ENCODE measurements around the gene GCC1.

Gene GCC1

DNA sequence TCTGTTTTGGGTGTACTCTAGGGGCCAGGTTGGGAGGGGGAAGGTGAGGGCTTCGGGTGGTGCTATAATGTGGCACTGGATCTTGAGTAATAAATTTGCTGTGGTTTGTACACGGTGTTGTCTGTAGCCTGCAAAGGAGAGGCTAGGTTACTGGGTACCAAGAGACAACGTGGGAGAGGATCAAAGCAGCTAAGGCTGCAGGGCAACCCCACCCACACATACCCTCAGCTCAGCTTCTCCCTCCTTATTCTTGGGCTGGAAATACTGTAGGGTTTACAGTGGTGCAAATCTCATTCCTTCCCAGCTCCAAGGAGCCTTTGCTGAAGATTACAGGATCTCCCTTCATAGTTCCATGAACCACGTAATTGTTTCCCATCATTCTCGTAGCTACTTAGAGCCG is 6.2 kb upstream of the GCC1 start:
- TF ChIP-seq, protein P1, sequence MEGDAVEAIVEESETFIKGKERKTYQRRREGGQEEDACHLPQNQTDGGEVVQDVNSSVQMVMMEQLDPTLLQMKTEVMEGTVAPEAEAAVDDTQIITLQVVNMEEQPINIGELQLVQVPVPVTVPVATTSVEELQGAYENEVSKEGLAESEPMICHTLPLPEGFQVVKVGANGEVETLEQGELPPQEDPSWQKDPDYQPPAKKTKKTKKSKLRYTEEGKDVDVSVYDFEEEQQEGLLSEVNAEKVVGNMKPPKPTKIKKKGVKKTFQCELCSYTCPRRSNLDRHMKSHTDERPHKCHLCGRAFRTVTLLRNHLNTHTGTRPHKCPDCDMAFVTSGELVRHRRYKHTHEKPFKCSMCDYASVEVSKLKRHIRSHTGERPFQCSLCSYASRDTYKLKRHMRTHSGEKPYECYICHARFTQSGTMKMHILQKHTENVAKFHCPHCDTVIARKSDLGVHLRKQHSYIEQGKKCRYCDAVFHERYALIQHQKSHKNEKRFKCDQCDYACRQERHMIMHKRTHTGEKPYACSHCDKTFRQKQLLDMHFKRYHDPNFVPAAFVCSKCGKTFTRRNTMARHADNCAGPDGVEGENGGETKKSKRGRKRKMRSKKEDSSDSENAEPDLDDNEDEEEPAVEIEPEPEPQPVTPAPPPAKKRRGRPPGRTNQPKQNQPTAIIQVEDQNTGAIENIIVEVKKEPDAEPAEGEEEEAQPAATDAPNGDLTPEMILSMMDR (IDR thresholded peaks at IDR 0.05; ENCODE audit: poor library complexity, severe bottlenecking) = no peak
- no peak overlapping the region for H3K4me3 ChIP-seq (ENCODE audit: severe bottlenecking)
- no peak overlapping the region for H3K27ac ChIP-seq (ENCODE audit: poor library complexity, severe bottlenecking)
- no peak for ATAC-seq (ENCODE audit: low read depth)
- H3K4me1 ChIP-seq (ENCODE audit: insufficient read depth, poor library complexity, severe bottlenecking) = no peaks in the 10 kb centered on the region
- H3K27me3 ChIP-seq (ENCODE audit: insufficient read depth, poor library complexity, severe bottlenecking) = no peaks in the 10 kb centered on the region
- H3K36me3 ChIP-seq (ENCODE audit: low read depth) = peaks cover 18% of the 10 kb centered on the region
- H3K9me3 ChIP-seq (ENCODE audit: severe bottlenecking) = no peaks in the 10 kb centered on the region
- DNase-seq (ENCODE audit: low spot score) = no peak

DNA sequence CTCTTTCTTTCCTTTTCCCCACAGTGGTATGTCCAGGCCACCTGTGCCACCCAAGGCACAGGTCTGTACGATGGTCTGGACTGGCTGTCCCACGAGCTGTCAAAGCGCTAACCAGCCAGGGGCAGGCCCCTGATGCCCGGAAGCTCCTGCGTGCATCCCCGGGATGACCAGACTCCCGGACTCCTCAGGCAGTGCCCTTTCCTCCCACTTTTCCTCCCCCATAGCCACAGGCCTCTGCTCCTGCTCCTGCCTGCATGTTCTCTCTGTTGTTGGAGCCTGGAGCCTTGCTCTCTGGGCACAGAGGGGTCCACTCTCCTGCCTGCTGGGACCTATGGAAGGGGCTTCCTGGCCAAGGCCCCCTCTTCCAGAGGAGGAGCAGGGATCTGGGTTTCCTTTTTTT is 5.8 kb upstream of the GCC1 start:
- Histone ChIP-seq H3K27me3 (ENCODE audit: insufficient read depth, poor library complexity, severe bottlenecking) (no peaks in the 10 kb centered on the region), H3K9me3 (ENCODE audit: severe bottlenecking) (no peaks in the 10 kb centered on the region), H3K4me3 (ENCODE audit: severe bottlenecking) (no peak overlapping the region), H3K4me1 (ENCODE audit: insufficient read depth, poor library complexity, severe bottlenecking) (no peaks in the 10 kb centered on the region), H3K27ac (ENCODE audit: poor library complexity, severe bottlenecking) (no peak overlapping the region), H3K36me3 (ENCODE audit: low read depth) (peaks cover 18% of the 10 kb centered on the region)
- TF ChIP-seq, protein P1 (IDR thresholded peaks at IDR 0.05; ENCODE audit: poor library complexity, severe bottlenecking) = no peak
- ATAC-seq (ENCODE audit: low read depth) (no peak), DNase-seq (ENCODE audit: low spot score) (no peak)

DNA sequence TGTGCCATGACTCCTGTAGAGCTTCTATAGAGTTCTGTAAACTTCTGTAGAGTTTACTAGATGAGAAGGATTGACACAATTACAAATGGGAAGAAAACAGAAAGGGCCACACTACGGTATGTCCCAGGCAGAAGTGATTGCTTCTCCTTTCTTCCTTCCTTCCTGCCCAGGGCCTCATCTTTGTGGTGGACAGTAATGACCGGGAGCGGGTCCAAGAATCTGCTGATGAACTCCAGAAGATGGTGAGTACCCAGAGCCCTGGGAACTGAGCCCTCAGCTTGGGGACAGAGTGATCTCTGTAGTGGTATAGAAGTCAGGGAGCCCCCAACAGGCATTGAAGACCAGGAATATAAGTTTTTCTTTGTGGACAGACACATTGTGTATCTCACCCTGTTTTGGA is 4.5 kb upstream of the GCC1 start:
- ATAC-seq (ENCODE audit: low read depth) = no peak
- H3K4me3 ChIP-seq (ENCODE audit: severe bottlenecking) = no peak overlapping the region
- peaks cover 18% of the 10 kb centered on the region for H3K36me3 ChIP-seq (ENCODE audit: low read depth)
- no peaks in the 10 kb centered on the region for H3K27me3 ChIP-seq (ENCODE audit: insufficient read depth, poor library complexity, severe bottlenecking)
- no peak for DNase-seq (ENCODE audit: low spot score)
- peaks cover 5% of the 10 kb centered on the region for H3K4me1 ChIP-seq (ENCODE audit: insufficient read depth, poor library complexity, severe bottlenecking)
- no peak overlapping the region for H3K27ac ChIP-seq (ENCODE audit: poor library complexity, severe bottlenecking)
- TF ChIP-seq, protein P1 (IDR thresholded peaks at IDR 0.05; ENCODE audit: poor library complexity, severe bottlenecking) = no peak
- H3K9me3 ChIP-seq (ENCODE audit: severe bottlenecking) = no peaks in the 10 kb centered on the region

DNA sequence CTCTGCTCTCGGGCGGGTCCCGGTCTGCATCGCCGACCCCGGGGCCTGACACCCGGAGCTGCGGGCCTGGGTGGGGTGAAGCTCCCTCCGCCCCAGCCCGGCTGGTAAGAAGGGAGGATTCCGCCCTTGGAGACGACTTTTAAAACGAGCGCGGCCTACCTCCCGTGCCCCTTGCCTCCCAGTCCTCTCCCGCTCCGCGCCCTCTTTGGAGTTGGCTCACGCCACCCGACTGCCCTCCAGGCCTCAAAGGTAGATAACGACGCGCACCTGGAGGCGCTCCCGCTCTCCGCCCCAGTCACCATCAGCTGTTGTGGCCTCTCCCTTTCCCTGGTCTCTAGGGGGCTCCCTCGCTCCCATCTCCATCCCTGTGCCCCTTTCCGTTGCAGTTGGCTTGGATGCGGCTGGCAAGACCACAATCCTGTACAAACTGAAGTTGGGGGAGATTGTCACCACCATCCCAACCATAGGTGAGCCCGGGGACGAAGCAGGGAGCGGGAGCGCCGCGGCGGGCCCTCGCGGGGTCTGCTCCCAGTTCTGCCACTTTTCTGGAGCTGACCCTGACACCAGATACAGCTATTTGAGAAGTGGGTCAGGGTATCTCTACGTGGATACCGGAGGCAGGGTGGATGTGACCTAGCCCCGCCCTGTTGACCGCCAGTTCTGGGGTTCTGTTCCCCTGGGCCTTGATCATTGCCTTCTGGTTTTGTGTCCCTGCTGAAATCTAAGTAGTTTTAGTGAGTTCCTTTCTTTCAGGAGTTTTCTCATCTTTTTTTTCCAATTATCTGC is 3.5 kb upstream of the GCC1 start:
- Histone ChIP-seq H3K27ac (ENCODE audit: poor library complexity, severe bottlenecking) (peak overlapping the region; percentile 45), H3K27me3 (ENCODE audit: insufficient read depth, poor library complexity, severe bottlenecking) (no peaks in the 10 kb centered on the region), H3K4me1 (ENCODE audit: insufficient read depth, poor library complexity, severe bottlenecking) (peaks cover 5% of the 10 kb centered on the region), H3K9me3 (ENCODE audit: severe bottlenecking) (no peaks in the 10 kb centered on the region), H3K36me3 (ENCODE audit: low read depth) (peaks cover 18% of the 10 kb centered on the region), H3K4me3 (ENCODE audit: severe bottlenecking) (peak overlapping the region; percentile 77)
- TF ChIP-seq, protein P1 (IDR thresholded peaks at IDR 0.05; ENCODE audit: poor library complexity, severe bottlenecking) = peak; percentile 79
- peak; percentile 54 for ATAC-seq (ENCODE audit: low read depth)
- no peak for DNase-seq (ENCODE audit: low spot score)

DNA sequence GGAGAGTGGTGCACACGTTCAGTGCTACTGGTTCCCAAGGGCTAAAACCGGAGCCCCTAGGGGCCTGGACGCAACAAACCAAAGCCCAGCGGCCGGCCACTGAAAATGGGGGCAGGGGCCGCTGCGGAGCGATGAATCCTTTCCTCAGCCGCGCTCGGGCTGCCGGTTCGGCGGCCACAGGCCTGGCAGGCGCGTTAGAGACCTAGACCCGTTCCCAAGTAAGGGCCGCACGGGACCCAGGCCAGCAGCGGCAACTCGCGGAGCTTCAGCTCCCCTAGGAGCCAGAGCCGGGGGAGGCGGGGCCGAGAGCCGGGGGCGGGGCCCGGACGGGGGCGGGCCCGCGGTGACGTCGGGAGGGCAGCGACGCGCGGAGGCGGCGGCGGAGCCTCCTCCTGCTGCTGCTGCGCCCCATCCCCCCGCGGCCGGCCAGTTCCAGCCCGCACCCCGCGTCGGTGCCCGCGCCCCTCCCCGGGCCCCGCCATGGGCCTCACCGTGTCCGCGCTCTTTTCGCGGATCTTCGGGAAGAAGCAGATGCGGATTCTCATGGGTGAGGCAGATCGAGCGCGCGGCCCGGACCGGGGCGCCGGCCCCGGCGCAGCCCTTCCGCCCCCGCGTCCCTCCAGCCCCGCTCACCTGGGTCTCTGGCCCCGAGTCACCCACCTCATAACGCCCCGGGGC is 2.8 kb upstream of the GCC1 start, which contains the start of gene ARF5:
TSS of gene ARF5 (plus strand) at position 393 of the 678 bp plus-strand sequence. CDS start at position 481, 88 bp downstream.
- Histone ChIP-seq H3K36me3 (ENCODE audit: low read depth) (peaks cover 25% of the 10 kb centered on the region), H3K4me3 (ENCODE audit: severe bottlenecking) (peak within 1 kb of the TSS; percentile 77), H3K27ac (ENCODE audit: poor library complexity, severe bottlenecking) (peak within 1 kb of the TSS; percentile 45), H3K27me3 (ENCODE audit: insufficient read depth, poor library complexity, severe bottlenecking) (no peaks in the 10 kb centered on the region), H3K4me1 (ENCODE audit: insufficient read depth, poor library complexity, severe bottlenecking) (peaks cover 5% of the 10 kb centered on the region), H3K9me3 (ENCODE audit: severe bottlenecking) (no peaks in the 10 kb centered on the region)
- TF ChIP-seq, protein P1 (IDR thresholded peaks at IDR 0.05; ENCODE audit: poor library complexity, severe bottlenecking) = no peak
- DNase-seq (ENCODE audit: low spot score) (no peak), ATAC-seq (ENCODE audit: low read depth) (peak; percentile 64)
